H1 (cell line): ENCODE data around the gene ROGDI.

Experiments used
- ATF3 ChIP-seq: IDR thresholded peaks from 2 replicates; pipeline ENCODE4 v1.6.1; 2011; ENCODE audit warnings: low read depth, mild to moderate bottlenecking, low read length; ENCODE audit not compliant: insufficient read depth
- CTCF ChIP-seq, 3 experiments: IDR thresholded peaks; 1 replicate in 2 of 3; 2 replicates in 1 of 3; pipeline versions ENCODE4 v1.5.1 to v1.6.1; 2011; ENCODE audit warnings: low read length in 3 of 3, mild to moderate bottlenecking in 3 of 3, inconsistent platforms in 2 of 3, low read depth in 1 of 3, moderate library complexity in 1 of 3; ENCODE audit not compliant: insufficient read depth in 1 of 3; ENCODE audit errors: control extremely low read depth in 1 of 3
- EP300 ChIP-seq, 2 experiments: IDR thresholded peaks; 1 replicate in 1 of 2; 2 replicates in 1 of 2; pipeline ENCODE4 v1.6.1; 2011 to 2012; ENCODE audit warnings: low read depth in 2 of 2, low read length in 2 of 2, mild to moderate bottlenecking in 2 of 2, borderline replicate concordance in 1 of 2, inconsistent platforms in 1 of 2, moderate library complexity in 1 of 2
- NRF1 ChIP-seq: IDR thresholded peaks from 2 replicates; pipeline ENCODE4 v1.6.1; 2011; ENCODE audit warnings: mild to moderate bottlenecking, low read depth, low read length, improper control_type of control experiment
- POLR2A ChIP-seq, 2 experiments: IDR thresholded peaks; 1 replicate in 1 of 2; 2 replicates in 1 of 2; pipeline ENCODE4 v1.6.1; 2011; ENCODE audit warnings: low read depth in 2 of 2, low read length in 2 of 2, mild to moderate bottlenecking in 2 of 2; ENCODE audit errors: control extremely low read depth in 1 of 2
- POLR2AphosphoS5 ChIP-seq: IDR thresholded peaks from 2 replicates; pipeline ENCODE4 v1.6.1; 2011; ENCODE audit warnings: low read depth, low read length

- no peak for TF ChIP-seq CTCF (IDR thresholded peaks at IDR 0.05; ENCODE audit: control extremely low read depth in 1 of 3, insufficient read depth in 1 of 3, low read depth in 1 of 3, low read length in 3 of 3)
- no peak for TF ChIP-seq EP300 (IDR thresholded peaks at IDR 0.05; ENCODE audit: borderline replicate concordance in 1 of 2, low read depth in 2 of 2, low read length in 2 of 2)
- no peak for TF ChIP-seq NRF1
- no peak for TF ChIP-seq POLR2A (IDR thresholded peaks at IDR 0.05; ENCODE audit: control extremely low read depth in 1 of 2, low read depth in 2 of 2, low read length in 2 of 2)
- TF ChIP-seq ATF3 = no peak
- no peak for TF ChIP-seq POLR2AphosphoS5
Observed at GRCh38 chr16:4748682-4749411, 53.6 kb downstream of the ROGDI start.
